ENCODE measurements around the gene DNM3.

The DNM3 gene

DNA sequence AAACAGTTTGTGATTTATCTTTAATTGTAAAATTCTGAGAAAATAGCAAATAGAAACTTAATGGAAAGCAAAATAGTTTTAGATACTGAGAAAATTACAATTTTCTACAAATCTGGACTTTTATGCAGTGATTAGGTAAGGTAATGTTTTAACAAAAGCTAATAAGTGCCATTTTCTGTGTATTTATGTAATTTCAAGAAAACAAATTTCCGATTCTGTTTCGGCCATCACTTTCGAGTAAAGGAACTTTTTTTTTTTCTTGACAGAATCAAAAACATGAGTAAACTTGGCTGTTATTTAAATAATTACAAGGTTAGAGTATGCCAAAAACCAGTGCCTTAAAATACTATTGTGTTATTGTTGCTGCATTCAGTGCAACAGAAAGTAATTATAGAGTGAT, 298.8 kb downstream of the DNM3 start:
- no peak for DNase-seq (ENCODE audit: low read depth in 2 of 2)

DNA sequence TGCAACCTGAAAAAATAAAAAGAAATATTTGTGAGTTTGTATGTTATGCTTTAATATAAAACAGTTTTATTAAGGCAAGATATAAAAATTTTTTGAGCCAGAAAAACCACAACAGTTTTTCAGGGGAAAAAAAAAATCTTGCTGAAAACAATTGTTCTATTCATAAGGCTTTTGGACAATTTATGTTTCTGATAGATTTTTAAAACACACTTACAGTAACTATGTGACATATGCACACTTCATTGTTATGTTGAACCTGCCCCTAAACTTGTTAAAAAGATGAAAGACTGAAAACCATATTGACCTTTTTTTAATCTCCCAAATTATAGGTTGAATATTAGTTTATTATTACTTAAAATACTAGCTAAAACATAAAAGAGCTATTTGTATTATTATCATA, 299.3 kb downstream of the DNM3 start:
- no peak for DNase-seq (ENCODE audit: low read depth in 2 of 2)

DNA sequence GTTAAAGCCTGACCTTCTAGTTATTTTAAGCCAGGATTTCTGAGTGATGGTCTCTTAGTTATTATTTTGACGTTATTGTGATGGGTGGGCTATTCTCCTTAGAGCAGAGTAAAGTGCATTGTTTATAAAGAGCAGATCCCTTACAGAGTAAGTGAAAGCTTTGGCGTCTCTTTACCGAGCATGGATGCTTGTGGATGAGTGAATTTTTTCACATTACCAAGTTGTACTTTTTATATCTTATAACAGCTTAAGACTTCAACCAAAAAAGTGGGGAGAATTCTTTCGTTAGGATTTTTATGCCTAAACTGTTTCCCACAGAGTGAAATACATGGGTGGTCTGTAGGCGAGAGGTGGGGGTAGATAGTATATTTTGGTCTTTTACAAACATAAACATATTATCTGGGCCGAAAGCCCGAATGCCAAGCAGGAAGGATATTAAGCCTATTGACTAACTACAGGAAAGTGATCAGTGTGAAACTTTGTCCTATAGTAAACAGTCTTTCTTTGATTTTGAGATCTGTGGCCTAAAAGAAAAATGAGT, 300.1 kb downstream of the DNM3 start:
- no peak for DNase-seq (ENCODE audit: low read depth in 2 of 2)

DNA sequence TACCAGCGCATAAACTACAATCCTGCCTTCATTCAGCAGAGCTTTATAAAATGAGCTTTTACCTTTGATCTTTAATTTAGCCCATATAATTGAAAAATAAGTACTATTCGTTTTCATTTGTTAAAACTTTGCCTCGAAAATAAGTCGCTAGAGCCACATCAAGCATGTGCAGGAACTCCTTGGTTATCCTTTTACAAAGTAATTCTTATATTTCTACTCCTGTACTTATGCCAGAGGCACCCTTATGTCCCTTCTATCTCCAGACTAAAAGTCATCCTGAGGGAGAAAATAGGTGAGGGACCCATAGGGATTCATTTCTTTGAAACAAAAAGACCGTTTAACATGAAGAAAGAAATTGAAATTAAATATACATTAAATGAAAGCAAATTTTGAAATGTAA, 301.0 kb downstream of the DNM3 start:
- no peak for DNase-seq (ENCODE audit: low read depth in 2 of 2)

DNA sequence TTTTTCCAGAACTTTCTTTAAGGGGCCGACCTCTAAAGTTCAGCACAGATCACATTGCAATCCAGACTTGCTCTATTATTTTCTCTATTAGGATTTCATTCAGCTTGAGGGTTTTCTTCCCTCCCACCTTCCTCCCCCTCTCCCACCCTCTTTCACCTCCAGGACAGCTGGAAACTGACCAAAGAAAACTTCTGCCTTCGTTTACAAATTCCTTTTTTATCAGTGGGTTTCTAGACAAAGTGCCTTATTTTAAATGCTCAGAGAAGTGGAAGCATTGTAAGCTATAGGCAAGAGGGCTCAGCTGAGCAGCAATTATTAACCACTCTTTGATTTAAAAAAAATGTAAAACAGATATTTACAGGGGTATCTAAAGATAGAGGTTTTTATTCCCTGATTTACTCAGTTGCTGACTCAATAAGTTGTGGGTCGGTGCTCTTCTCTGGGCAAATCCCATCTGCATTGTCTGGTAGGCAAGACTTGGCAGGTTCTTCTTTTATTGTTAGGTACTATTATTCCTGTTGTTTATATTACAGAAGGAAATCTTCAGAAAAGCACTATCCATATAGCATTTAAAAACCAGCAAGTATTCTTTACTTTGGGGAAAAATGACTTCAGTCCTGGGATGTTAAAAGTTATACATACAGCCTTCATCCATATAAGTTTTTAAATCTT, 302.2 kb downstream of the DNM3 start:
- peak; percentile 51 to 56 for DNase-seq (ENCODE audit: low read depth in 2 of 2)

DNA sequence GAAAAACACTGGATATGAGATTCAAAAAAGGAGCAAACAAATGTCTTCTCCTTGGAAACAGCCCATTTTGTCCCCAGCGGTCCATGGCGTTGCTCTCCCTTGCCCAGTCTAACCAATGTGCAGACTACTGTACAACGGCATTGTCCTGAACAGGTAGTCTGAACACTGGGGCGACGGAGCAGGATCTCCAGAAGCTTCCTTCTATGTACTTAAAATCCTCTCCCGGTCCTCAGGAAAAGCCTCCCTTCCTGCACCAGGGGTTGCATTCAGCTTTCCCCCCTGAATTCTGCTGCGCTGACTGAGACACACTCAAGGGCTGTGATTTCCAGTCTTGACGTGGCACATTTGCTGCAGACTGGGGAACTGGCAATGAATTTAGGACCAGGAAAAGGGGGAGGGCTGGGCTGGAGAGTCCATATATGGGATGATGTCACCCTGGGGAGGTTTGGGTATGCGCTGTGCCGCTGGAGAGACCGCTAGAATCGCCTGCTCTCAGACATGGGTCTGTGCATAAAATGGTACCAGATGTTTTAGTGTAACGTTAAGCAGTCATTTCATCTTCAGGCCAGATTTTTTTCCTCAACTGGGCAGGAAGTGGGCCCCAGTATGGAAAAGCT, 303.3 kb downstream of the DNM3 start:
- DNase-seq (ENCODE audit: low read depth in 2 of 2) = peak; percentile 100

DNA sequence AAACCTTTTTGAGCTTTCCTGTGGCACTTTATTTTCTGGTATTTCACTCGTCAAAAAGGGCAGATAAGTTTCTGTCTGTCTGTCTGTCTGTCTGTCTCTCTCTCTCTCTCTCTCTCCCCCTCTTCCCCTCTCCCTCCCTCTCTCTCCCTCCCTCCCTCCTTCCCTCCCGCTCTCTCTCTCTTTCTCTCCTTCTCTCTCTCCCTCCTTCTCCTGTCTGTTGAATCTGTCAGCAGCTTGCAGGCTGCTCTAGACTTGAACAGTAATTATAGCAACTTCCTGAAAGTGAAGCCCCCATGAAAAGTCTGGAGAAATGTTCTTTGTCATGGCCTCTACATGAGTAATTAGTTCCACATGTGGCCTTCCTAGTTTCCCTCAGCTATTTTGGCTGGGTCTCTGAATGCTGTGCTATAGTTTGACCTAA, 303.9 kb downstream of the DNM3 start:
- DNase-seq (ENCODE audit: low read depth in 2 of 2) = peak; percentile 94 to 95

DNA sequence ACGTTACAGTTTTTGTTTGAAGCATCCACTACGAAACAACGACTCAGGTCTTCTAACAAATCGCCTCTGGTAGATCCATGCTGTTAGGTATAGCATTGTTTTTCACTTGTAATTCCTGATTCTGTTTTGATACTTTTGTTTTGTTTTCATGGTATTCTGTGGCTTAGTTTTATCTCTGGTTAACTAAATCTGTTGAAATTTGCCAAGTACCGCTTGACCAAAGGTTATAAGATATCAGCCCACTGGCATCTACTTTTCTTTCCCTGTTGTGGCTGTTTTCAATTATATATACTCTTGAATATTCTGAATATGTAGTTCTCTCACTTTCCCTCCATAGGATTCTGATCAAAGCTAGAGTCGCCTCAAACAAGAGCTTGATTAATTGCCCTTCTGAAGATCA, 304.4 kb downstream of the DNM3 start:
- DNase-seq (ENCODE audit: low read depth in 2 of 2) = no peak

DNA sequence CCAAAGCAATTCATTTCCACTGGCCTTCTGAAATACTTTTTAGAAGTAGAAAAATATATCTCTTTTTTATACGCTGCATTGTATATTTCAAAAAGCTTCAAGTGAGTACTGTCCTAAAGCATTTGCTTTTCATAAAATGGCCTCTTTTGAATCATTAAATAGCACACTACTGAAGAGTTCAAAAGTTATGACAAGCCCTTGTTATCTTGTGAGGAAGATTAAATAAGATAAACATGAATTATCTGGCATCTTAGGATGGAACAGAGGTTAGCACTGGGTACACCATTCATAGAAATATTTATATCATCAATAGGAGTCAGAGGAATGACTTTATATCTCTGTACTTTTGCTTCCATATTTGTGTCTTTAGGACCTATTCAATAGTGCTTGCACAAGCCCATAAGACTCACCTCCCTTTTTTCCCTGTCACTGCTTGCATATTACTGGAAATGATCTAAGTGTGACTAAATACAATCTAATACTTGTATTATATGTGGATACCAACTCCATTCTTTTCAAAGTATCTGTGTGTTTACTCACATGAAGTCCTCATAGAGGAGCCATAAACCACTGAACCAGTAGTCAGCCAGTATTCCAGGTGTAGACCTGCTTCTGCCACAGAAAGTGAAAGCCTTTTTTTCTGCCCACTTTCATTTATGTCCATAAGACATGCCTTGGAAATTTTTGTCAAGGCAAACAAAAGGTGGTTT, 305.0 kb downstream of the DNM3 start:
- no peak for DNase-seq (ENCODE audit: low read depth in 2 of 2)

DNA sequence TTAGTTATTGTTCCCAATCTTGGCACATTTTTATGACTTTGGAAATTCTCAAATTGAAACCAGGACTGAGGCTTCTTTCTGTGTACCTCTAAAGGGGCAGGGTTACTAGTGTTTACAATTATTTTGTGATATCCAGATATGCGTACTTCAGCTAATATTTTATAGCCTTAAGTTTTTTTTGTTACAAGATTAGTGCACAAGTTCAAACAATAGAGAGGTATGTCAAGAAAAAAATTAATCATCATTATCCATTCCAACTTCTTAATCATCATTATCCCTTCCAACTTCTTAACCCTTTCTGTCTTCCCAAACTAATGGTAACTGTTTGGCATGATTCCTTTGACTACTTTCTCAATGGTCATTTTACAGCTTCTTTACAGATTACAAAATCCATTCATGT, 306.2 kb downstream of the DNM3 start:
- DNase-seq (ENCODE audit: low read depth in 2 of 2) = no peak

DNA sequence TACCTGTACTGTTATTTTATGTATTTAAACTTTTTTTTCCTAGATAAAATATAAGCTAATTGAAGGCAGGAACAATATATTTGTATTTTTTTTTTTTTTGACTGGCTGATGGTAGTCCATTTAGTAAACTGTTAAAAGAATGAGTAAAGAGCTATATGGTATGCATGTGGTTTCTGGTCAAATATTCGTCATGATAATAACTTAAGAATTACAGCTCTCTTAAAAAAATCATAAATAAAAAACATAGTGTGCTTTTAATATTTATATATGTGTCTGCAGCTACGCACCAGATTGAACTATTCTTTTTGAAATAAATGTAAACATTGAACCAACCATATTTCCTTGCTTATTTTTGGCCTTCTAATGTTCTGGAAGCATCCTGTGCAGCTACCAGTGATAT, 306.9 kb downstream of the DNM3 start:
- DNase-seq (ENCODE audit: low read depth in 2 of 2) = no peak

DNA sequence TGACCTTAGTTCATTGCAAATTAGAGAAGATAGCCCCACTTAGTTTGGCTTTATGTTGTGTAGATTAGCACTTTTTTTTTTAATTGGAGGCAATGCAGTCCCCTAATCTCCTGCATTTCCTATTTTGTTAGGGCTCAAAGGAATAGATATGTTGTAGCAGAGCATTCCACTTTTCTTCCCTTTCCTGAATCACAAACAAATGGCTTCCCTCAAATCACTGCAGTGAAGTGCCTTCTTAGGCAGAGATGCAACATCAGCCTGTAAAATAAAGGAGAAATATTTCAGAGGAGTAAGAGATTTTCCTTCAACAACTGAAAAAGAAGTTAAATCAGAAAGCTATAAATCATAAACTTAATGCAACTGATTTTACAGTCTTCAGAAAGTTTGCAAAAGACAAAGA, 307.4 kb downstream of the DNM3 start:
- no peak for DNase-seq (ENCODE audit: low read depth in 2 of 2)

DNA sequence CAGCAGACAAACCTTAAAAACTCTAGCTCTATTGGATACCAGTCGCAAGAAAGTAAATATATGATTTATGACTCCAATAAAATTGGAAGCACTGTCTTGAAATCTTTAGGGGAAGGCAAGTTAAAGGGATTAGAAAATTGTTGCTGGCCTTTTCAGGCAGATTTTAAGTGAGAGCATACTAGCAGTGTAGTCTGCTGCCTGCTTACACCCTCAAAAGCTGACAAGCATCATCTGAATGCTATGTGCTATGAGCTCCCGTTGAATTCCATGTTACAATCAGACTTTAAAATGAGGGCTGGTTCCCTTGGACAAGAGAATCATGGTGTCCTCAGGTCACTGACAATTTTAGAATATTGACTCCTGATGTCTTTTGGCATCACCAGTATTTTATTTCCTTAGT, 308.0 kb downstream of the DNM3 start:
- DNase-seq (ENCODE audit: low read depth in 2 of 2) = no peak

DNA sequence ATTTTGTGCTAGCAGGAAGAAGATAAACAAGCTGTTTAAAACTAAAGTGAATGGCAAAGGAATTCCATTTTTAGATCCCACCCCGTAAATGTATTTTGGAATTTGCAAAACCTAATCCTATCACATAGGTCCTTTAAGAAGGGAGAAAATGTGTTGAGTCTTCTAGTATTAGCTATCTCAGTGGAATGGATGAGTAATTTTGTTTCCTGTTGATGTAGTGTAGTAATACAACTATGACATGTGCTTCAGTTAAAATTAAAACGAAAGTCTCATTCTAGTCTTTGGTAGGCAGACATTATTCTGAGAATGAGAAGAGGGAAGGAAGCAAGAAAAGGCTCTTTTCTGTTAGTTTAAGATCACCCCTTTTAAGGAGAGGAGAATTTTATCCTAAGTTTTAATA, 313.3 kb downstream of the DNM3 start:
- peak; percentile 81 to 84 for DNase-seq (ENCODE audit: low read depth in 2 of 2)

DNA sequence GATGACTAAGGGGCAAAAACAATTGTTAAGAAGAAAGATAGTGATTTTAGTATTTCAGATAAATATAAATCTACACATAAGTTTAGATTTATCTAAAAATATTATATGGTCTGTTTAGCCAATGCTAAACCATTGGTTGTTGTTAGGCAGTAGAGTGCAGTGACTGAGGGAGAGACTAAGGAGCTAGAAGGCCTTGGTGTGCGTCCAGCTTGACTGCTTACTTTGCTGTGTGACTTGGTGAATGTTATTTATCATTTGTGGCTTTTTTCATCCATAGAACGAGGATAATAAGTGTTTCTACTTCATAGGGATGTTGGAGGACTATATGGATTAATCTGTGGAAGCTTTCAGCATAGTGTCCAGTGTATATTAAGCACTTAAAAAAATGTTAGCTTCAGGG, 314.5 kb downstream of the DNM3 start:
- DNase-seq (ENCODE audit: low read depth in 2 of 2) = no peak

DNA sequence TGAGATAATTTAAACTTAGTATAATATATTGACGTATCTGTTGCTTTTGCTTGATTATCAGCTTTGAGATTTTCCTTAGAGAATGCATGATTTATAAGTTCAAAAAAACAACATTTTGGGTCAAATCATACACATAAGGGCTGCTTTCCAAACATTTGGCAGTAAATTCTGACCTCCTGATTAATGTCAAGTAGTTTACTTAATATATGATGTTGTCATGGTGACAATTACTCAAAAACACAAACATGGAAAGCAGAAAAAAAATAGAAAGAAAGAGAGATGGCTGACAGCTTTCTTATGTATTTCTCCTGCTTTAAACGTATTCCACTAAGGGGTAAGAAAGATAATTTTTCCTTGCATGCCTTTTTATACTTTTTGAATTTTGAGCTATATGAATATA, 320.9 kb downstream of the DNM3 start:
- DNase-seq (ENCODE audit: low read depth in 2 of 2) = no peak

DNA sequence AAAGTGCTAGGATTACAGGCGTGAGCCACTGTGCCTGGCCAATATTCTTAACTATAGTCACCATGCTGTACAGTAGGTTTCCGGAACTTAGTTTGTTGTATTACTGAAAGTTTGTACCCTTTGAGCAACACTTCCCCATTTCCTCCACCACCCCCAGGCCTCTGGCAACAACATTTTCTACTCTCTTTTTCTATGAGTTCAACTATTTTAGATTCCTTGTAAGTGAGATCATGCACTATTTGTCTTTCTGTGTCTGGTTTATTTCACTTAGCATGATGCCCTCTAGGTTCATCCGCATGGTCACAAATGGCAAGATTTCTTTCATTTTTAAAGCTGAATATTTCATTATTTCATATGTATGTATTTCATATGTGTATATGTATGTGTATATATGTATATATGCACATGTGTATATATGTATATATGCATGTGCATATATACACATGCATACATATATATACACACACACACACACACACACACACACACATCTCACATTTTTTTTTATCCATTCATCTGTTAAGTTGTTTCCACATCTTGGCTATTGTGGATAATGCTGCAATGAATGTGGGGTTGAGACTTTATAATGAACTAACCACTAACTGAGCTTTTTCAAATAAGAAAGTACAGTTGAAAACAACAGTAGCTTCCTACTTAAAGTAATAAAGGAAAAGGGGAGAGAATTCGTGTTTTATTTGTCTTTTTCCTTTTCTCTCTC, 322.4 kb downstream of the DNM3 start:
- no peak for DNase-seq (ENCODE audit: low read depth in 2 of 2)

DNA sequence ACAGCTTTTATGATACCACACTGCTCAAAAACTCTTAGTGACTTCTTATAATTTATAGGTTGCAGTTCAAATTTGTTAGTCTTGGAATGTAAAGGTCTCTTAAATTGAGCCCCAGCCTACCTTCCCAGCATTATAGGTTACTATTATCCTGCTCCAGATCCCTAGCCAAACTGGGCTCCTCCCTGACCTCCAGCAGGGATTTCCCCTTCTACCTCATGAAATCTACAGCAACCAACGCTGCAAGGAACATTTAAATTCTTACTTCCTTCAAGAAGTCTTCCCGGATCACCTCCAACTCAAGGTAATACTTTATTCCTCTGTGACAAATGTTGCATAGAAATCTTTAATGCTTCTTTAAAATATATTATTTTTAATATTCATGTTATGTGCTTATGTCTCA, 324.1 kb downstream of the DNM3 start:
- DNase-seq (ENCODE audit: low read depth in 2 of 2) = no peak

DNA sequence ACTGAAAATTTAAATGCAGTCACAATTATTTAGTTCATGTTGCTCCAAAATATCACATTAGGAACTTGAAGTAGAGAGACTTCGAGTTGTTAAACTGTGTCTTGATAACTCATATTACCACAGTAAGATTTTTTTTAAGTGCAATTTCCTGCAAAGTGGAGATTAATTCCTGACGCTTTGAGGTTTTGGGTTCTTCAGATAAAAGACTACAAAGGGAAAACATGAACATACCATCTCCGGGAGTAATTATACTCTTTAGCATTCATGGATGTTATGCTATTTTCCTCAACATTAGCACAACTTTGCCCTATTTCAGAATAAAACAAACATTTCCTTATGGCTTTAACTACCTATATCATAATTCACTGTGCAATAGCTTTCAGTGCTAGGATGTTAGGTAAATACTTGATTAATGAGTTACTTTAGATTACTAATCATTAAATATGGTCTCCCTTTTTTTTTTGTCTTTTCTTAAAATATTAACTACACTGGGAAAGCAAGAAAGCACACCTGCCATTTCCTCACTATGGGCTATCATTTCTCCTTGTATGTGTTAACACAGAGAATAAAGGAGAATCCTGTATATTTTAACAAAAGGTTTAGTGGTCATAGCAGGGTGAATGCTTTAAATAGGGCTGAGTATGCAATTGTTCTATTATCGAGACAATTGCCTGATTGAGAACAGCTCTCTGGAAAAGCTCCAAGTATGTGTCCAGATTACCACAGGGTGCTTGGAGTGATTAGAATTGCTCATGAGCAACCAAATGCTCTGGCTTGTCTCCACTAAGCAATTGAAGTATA, 326.7 kb downstream of the DNM3 start:
- DNase-seq (ENCODE audit: low read depth in 2 of 2) = peak; percentile 92 to 94

DNA sequence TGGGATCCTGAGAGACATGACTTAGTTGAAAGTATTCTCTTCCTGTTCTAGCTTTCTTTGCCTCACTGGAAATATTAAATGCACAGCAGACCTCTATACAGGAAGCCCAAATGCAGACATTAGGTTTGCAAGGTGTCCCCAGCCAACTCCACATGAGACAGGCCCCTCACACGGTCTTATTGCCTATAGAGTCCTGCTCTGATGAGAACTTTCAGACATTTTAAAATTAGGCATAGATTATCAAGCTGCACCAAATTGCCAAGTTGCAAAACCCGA, 327.2 kb downstream of the DNM3 start:
- DNase-seq (ENCODE audit: low read depth in 2 of 2) = no peak

DNA sequence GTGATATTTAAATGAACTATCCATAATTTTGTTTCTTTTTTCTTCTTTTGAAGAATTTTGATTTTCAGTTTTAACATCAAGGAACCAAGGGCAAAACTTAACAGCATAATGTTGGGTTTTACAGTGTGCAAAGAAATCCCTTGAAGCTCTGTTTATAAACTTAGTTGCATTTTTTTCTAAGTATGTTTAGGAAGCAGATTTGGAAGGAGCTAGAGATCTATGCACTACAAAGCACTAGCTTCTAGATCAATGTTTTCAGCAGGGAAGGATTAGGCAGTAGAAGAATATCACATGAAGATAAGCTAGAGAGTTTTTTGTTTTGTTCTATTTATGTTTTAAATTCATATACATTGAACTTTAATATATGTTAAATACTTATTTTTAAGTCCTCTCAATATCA, 328.5 kb downstream of the DNM3 start:
- DNase-seq (ENCODE audit: low read depth in 2 of 2) = no peak

DNA sequence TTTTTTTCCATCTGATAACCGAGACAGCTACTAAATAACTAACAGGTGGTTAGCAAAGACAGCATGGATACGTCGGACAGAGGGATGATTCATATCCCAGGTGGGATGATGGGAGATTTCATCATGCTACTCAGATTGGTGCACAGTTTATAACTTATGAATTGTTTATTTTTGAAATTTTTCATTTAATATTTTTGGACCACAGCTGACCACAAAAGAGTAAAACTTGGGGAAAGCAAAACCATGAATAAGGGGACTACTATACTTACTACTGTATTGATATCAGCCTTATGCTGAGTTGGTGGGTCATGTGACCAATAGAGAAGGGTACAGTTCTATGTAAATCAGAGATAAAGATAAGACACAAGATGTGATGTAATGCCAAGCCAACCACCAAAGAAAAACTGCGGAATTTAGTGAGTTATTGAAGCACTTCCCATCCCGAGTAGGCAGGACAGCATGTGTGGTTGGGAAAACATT, 331.1 kb downstream of the DNM3 start:
- peak; percentile 70 to 74 for DNase-seq (ENCODE audit: low read depth in 2 of 2)

Data from fibroblast of skin of left biceps (primary cell).